NCI-H526 treated with DMSO at 0.1 percent for 48 hours (cell line): Measurements from ENCODE around the gene CD63.

ENCODE experiments used
- DNase-seq: peaks from one replicate; lab custom pipeline; 2025; lab: John Stamatoyannopoulos, UW

The CD63 gene

DNA sequence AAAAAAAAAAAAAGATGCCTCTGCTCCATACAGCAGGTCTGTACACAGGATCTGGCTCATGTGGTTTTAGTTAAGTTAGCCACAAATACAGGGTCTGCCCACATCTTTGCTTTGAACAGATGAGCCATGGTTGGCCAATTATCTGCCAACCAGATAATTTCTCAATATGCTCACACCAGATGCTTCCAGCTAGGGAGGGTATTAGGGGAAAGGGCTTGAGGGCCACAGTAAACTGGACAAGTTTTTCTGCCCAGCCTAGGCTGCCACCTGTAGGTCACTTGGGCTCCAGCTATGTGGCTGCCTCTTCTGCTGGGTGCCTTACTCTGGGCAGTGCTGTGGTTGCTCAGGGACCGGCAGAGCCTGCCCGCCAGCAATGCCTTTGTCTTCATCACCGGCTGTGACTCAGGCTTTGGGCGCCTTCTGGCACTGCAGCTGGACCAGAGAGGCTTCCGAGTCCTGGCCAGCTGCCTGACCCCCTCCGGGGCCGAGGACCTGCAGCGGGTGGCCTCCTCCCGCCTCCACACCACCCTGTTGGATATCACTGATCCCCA, 7.8 kb downstream of the CD63 start:
- DNase-seq = no peak

DNA sequence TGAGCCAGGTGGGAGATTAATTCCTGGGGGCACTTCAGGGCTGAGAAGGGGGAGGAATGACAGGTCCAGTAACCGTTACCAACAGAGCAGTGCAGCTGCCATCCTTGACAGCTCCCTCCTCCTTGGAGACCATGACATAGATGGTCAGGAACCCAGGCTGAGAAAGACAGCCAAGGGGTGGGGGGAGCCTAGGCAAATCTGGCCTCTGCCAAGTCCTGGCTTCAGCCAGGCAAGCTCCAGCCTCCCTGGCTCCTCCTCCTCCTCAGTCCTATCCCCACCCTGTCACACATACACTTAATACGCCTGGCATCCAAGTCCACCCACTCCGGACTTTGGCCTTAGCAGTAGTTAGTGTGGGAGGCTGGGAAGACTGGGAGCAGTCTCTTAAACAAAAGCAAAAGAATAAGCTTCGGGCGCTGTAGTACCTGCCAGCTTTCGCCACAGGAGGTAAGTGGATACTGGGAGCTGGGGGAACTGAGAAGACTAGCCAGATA, 8.7 kb downstream of the CD63 start, which contains the start of gene RDH5:
RDH5 (plus strand) TSS at position 323 of the 494 bp plus-strand sequence. CDS start 792 bp downstream, outside the sequence.
- DNase-seq = no peak

DNA sequence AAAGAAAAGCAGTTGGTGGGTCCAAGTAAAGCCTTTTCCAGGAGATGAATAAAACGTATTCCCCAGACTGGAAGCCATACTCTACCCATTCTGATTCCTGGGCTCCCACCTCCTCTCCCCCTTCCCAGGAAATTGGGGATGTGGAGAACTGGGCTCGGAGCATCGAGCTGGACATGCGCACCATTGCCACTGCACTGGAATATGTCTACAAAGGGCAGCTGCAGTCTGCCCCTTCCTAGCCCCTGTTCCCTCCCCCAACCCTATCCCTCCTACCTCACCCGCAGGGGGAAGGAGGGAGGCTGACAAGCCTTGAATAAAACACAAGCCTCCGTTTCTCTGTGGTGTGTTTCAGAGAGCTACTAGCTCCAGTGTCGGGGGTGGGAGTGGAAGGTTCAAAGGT, 9.4 kb downstream of the CD63 start:
- DNase-seq = no peak

DNA sequence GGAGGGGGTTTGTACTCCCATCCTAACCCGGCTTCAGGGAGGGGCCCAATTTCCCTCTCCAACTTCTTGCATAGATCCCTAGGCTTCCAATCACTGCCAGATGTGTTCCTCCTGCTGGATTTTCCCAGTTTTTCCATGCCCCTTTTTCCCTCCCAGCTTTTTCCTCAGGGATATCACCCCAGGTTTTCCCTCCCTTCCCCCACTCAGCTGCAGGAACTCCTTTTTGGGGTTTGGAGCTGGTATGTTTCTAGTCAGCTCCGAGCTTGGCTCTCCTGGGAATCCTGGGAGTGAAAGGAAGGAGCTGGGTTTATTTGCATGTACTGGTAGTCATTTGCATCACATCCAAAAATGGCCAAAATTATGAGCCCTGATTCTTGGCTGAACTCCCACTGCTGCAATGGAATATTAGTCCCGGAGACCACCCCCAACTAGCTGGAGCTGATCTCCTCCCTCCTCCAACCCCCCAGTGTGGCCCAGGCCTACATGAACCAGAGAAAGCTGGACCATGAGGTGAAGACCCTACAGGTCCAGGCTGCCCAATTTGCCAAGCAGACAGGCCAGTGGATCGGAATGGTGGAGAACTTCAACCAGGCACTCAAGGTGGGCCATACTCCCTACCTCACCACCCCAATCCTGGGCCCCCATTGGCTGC, 10.1 kb downstream of the CD63 start:
- DNase-seq = peak; percentile 42

DNA sequence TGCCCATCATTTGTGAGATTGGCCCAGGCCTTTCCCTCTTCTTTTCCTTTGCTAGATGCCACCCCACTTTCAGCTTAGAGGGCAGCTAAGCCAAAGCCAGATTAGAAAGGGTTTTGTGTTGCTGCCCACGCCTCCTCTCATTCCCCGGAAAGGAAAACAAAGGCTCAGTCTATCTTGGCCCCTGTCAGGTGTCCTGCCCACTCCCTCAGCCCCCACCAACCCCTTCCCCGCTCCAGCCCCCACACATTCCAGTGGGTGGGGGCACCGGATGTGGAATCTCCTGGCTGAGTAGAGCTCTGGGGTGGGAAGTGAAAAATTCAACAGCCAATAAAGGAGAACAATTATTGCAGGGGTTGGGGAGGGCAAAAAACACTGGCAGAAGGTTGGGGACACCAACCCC, 10.8 kb downstream of the CD63 start:
- DNase-seq = no peak

DNA sequence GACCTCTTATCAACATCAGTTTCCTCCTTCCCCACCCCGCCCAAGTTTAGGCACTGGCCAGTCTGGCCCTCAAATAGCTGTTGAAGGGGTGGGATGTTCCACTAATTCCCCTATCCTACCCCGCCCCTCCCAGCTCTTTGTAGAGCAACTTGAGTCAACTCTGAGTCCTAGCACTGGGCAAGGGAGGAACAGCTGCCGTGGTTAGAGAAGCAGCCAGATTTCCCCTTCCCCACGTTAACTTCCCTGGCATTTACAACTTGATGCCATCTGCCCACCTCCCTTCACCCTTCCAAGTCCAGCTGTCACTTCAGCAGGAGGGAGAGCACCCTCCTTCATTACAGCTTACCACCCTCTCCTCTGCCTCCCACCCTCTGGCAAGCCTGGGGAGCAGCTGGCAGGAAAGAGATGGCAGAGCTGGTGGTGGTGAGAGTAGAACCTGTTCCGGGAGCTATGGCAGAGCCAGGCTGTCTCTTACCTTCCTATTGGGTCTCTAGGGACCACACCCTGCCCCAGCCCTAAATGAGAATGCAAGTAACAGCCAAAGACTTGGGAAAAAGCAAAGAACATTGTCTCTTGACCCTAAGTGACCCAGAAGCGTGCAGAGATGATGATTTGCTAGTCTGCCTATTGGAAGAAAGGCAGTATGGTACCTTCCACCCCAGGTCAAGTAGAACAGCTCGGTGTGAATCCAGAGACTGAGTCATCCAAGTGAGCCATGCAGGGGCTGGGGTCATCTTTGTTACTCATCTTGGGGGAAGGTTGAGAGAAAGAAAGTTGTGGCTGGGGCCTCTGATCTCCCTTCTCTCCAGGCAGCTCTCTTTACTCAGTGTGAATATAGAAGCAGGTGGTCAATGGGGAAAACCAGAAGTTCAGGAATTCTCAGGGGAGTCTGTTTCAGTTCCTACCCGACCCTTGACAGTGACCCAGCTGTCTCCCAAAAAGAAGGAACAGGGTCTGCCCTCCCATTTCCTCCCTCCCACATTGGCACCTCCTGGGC, 11.5 kb downstream of the CD63 start:
- no peak for DNase-seq

DNA sequence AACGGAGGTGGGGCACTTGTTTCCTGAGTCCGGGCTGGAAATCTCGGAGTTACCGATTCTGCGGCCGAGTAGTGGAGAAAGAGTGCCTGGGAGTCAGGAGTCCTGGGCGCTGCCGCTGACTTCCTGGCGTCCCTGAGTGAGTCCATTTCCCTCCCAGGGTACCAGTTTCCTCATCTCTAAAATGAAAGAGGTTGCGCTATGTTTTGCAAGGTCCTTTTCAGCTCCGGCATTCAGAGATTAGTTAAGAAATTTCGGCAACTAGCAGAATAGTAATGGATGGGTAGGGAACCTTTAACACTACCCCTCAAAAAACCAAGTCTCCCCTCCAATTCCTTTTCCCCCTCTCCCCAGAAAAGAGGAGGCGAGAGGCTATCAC, 12.2 kb downstream of the CD63 start:
- DNase-seq = no peak

DNA sequence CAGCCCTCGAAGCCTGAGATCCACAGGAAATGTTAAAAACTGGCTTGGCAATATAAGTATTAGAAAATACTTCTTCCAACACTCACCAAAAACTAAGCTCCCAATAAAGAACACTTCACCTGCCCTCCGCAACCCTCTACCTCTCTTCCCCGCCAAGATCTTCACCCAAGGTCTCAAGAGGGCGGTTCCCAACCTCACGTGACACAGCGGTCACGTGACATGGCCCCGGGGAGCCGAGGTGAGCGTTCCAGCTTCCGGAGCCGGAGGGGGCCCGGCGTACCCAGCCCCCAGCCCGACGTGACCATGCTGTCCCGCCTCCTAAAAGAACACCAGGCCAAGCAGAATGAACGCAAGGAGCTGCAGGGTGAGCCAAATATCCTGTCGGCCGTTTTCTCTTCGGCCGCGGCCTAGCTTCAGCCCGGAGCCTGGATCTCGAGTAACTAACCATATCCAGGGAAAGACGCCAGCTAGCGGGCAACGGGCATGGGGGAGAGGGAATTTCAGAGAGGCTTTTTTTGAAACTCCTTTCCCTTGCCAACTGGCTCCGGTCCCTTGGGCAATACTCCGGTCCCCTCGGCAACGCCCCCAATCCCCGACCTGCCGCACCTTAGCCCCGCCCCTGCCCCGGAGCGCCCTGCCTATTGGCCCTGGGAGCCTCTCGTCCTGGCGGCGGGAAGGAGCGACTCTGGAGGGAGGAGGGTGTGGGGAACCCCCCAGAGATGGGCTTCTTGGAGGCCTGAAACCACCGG, 12.8 kb downstream of the CD63 start, which contains the start of gene BLOC1S1:
BLOC1S1 (plus strand) TSS at position 214 of the 749 bp plus-strand sequence; CDS start at position 220, 6 bp downstream.
- peak; percentile 67 for DNase-seq

DNA sequence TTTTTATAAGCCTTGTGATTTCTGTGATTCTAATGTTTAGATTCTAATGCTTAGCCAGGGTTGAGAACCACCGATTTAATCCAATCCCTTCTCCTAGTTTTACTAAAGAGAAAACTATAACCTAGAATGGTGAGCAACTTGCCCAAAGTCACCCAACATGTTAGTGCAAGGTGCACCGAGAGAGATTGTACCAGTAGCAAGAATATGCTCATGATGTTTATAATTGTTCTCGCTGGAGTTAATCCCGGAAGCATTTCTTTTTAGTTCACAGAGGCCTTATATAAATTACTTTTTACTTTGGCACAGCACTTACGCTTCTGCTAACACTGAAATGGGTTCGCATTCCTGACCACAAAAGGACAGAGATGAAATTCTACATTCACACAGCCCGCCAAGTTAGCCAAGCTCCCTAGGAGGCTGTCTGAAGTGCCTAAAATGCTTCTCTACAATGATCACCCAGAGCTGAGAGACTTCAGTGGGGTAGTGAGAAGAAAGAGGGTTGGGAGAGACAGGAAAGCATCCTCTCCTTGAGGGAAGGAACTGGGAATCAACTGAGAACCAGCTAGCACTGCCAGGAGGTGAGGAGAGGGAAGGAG, 13.5 kb downstream of the CD63 start:
- no peak for DNase-seq

DNA sequence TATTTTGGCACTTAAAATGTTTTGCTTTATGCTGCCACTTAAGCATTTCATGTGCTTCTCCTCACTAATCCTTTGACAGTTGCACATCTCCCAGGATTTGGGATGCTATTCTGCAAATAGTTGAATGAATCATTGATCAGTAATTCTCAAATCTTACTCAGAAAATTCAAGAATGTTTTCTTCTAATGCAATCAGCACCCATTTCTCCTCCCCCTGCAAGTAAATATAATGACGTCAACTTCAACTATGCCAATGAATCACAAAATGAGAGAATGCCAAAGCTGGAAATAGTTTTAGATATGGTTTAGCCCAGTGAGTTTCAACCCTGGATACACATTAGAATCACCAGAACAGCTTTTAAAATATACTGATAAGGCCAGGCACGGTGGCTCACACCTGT, 15.1 kb downstream of the CD63 start:
- DNase-seq = no peak

DNA sequence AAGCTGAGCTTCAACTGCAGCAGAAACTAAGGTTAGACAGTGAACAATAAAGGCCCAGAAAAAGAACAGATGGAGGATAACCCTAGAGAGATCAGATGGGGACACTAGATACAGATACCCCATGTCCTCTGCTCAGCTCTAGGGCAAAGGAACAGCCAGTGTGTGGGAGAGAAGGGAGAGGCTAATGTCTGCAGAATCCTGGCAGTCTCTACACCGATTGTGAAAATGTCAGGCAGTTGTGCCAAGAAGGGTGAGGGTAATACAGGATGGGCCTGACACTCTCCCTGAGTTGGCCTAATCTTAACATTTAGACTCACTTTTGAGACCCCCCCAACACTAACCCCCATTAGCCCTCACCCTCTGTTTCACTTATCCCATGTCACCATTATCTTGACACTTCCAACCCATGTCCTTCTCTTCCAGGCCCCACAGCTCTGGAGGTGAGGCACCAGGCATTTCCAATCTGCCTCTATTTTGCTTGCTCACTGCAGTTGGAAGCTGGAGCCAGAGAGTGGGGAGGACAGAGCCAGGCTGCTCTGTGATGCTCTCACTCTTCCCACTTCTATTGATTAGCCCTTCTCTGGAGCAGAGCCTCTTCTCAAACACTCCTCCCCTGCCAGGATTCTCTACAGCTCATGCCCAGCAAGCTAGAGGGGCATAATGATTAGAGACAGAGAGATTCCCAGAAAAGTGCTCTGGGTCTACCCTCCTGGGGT, 16.0 kb downstream of the CD63 start:
- no peak for DNase-seq

DNA sequence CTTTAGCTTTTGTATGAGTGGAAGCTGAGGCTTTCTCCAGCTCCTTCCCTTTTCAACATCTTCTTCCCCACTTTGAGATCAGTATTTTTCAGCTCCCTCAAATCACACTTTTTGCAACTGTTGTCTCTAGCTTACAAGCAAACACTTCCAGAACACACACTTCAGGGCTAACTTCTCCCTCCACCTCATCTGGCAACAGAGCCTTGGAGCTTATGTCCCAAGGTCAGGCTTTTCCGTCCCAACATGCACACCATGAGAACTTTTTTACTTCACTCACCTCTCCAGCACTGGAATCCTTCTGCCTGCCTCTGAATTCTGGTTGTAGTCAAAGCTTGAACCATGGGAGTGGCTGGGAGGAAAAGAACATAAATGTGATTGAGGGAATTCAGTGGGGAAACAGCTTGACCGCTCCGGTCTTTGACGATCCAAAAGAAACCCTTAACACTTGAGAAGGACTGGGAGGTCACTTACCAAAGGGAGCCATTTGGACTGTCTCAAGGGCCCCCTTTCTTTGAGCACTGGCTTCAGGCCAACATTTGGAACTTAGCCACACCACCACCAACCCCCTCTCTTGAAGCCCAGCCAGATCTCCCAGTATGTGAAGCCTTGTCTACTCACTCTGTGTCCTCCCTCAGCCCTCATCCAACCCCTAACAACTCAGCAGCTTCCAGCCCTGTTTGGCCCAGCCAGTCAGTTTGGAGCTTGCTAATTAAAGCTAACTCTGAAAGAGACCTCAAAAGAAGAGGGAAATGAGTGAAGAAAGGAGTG, 16.8 kb downstream of the CD63 start:
- no peak for DNase-seq

DNA sequence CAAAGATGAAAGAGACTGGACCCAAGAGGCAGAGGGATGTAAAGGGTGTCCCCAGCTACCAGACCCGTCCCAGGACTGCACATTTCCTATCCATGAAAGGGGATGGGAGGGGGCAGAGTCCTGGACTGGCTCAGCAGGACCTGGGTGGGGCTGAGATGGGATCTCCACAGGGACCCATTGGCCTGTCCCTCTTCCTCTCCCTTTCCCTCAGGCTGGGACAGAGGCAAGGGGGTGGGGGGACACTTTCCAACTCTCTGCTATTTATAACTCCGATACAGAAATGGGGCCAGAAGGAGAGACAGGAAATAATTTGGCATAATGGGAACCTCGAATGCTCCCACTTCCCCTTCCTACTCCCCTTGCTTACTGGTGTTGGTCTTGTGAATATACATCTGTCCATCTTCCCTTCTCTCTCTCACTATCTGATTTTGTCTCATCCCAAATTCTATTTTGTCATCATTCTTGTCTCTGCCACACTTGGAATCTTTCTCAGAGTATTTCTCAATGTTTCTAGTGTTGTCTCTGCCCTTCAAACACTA, 20.0 kb downstream of the CD63 start:
- DNase-seq = no peak

DNA sequence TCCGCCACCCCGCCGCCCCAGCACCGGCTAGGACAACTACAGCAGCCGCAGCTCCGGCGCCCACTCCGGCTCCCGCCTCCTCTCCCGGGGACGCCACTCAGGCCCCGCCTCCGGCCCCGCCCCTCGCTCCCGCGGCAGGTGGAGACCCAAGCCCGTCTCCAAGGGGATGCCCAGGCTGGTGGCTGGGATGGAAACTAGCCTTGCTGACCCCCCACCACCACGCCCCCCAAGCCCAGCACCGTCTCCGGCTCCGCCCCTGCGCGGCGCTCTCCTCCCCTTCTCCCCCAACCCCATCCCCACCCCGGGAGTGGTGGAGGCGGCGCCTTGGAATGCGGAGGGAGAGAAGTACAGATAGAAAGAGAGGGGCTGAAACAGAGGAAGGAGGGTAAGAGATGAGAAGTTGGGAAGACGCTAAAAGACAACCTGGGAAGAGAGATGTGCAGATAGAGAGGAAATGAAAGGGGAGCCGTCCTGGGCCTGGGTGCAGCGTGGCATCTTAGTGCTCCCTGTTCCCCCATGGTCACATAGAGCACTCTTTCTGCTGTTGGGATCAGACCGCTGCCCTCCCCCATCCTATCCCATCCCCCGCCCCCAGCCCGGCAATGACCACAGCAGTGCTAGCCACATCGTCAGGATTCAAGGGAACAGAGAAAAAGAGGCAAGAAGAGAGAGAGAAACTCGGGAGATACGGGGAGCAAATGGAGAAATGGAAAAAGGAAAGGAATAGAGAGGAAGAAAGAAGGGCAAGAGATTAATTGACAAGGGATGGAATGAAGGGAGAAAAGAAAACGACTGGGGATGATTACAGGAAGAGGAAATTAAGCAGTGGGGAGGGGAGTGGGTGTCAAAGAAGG, 20.7 kb downstream of the CD63 start, which contains the start of gene ITGA7:
ITGA7 (minus strand) TSS at position 64 of the 854 bp plus-strand sequence. CDS start 222 bp downstream, outside the sequence.
- no peak for DNase-seq

DNA sequence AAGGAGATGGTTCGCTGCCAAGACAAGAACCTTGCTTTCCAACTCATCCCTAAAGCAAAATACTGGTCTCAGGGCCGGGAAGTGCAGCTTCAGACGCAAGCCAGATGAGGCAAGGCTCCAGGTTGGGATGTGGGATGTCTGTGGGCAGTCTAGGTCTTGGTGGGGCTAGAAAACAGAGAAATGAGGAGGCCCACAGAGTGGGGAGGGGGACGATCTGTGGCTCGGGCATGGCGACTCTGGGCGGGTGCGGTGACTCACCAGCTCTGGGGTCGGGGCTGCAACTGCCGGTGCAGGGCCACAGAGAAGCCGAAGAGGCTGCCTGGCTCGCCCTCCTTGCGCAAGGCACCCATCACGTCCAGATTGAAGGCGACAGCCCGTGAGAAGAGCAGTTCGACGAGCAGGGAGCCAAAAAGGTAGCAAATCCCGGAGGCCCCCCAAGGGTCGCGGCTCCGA, 21.6 kb downstream of the CD63 start:
- DNase-seq = no peak

DNA sequence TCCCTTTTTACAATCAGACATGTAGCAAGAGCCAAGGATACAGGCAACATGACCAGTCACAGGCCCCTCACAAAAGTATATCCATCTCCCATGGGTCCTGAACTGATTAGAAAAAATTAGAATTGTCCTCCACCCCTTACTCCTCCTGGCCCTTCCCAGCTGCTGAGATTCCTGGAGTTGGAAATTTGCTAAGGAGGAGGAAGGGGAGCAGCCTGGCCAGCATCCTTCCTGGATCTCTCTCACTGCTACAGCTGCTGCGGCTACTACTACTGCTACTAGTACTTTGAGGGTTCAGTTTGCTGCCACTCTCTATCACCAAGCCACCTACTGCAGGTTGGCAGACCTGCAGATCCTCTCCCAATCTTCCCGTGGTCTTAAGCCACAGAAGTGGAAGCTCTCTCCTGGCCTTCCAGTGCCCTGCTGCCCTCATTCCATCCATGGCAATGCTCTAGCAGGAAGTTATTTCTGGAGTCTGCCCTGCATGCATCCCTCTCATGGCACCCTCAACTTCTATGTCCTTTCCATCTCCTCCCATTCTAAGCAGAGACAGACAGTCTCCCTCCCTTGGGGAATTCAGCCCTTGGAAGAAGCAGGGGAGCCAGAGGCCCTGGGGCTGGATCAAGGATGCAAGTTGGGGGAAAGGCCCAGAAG, 22.1 kb downstream of the CD63 start:
- DNase-seq = no peak

DNA sequence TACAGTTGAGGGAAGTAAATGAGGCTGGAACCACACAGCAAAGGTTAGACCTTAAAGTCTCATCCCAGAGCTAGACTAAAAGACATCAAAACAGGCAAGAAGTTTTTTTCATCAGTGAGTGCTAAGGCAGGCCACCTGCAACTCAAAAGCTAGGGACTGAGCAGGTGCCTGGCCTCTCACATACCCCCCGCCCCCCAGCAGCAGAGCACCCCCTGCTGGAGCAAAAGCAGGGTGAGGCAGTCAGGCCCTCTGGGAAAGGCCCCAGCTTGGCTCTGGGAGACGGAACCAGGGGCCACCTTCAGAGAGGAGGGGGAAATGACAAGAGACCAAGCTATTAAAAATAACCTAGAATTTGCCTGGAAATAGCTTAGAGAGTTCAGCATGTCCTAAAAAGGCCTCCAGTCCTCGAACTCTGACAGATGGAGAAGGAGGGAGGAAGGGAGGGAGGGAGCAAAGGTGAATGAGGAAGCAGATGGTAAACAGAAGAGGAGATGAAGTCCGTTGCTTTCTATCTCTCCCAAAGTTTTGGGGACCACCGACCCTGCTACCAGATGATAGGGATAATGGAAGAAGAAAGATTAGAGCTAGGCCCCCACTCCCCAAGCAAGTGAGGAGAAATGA, 22.9 kb downstream of the CD63 start:
- no peak for DNase-seq
